ENCODE measurements around the gene MED12. TPM values are rescaled to one million over a fixed set of nuclear protein-coding genes. Genes with fewer than 3 reads are reported as not detected.

MED12 gene
- total RNA-seq, 1 experiment from 2014 or later, result 51.6 TPM

DNA sequence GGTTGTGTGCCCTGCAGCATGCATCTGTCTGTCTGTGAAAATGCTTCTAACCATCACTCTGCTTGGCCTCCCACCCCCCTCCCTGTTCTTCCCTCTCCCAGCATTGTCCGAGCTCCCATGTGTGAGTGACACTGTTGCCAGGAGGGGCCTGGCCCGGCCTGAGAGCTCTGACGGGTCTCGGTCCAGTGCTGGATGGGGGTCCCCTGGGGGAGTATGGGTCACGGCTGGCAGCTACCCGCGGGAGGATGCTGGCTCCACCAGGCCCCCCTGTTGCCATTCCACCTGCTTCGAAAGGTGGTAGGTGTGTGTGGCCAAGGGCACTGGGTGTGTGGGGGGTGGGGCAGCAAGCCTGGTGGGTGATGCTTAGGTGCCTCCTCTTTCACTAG lies 29.9 kb downstream of the MED12 start:
- BruUV-seq (replicated peaks), result no TSS peak
- DNase-seq (ENCODE audit: low spot score), result no peak
- Histone ChIP-seq H3K27me3 (replicated peaks; ENCODE audit: insufficient read depth, low read depth, low read length, poor library complexity) (no peaks in the 10 kb centered on the region), H3K36me3 (ENCODE audit: insufficient read depth, low read length, poor library complexity, severe bottlenecking) (no peaks in the 10 kb centered on the region), H3K4me3 (ENCODE audit: low read depth, low read length, poor library complexity, severe bottlenecking) (no peak overlapping the region), H3K9me3 (ENCODE audit: low read depth, low read length, poor library complexity, severe bottlenecking) (no peaks in the 10 kb centered on the region), H3K27ac (ENCODE audit: low read depth, low read length, poor library complexity, severe bottlenecking) (no peak overlapping the region), H3K4me1 (ENCODE audit: insufficient read depth, low read length, poor library complexity, severe bottlenecking) (peaks cover 4% of the 10 kb centered on the region)
- TF ChIP-seq EZH2 (IDR thresholded peaks at IDR 0.05; ENCODE audit: borderline replicate concordance, low read depth, low read length, poor library complexity, severe bottlenecking), result no peak
- TF ChIP-seq, protein P1, sequence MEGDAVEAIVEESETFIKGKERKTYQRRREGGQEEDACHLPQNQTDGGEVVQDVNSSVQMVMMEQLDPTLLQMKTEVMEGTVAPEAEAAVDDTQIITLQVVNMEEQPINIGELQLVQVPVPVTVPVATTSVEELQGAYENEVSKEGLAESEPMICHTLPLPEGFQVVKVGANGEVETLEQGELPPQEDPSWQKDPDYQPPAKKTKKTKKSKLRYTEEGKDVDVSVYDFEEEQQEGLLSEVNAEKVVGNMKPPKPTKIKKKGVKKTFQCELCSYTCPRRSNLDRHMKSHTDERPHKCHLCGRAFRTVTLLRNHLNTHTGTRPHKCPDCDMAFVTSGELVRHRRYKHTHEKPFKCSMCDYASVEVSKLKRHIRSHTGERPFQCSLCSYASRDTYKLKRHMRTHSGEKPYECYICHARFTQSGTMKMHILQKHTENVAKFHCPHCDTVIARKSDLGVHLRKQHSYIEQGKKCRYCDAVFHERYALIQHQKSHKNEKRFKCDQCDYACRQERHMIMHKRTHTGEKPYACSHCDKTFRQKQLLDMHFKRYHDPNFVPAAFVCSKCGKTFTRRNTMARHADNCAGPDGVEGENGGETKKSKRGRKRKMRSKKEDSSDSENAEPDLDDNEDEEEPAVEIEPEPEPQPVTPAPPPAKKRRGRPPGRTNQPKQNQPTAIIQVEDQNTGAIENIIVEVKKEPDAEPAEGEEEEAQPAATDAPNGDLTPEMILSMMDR (conservative IDR thresholded peaks at IDR 0.05; ENCODE audit: low read depth, low read length), result no peak
- ChIA-PET CTCF (no interaction called here), POLR2A (ENCODE audit: low non-redundant PET) (no interaction called here)
- intact Hi-C loops (cut with micrococcal nuclease; ENCODE audit: unreplicated experiment), result no loop called here

DNA sequence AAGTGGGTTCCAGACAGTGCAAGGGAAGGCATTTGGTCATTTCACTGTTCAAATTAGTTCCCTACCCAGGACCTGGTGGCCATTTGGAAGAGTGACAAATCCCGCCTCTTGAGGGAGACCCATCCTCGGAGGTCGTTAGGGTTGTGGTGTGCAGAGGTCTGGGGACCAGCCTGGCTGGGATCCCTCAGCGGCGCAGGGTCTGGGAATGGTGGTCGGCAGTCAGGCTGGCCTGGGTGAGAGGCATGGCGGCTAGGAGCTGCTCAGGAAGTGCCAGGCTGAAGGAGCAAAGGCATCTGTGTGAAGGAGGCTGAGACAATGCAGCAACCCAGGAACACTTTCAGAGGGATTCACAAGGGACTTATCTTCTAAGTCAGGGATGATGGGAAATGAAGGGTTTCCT lies 33.0 kb downstream of the MED12 start:
- TF ChIP-seq, protein P1 (conservative IDR thresholded peaks at IDR 0.05; ENCODE audit: low read depth, low read length), result no peak
- TF ChIP-seq EZH2 (IDR thresholded peaks at IDR 0.05; ENCODE audit: borderline replicate concordance, low read depth, low read length, poor library complexity, severe bottlenecking), result no peak
- intact Hi-C loops (cut with micrococcal nuclease; ENCODE audit: unreplicated experiment), result no loop called here
- Histone ChIP-seq H3K9me3 (ENCODE audit: low read depth, low read length, poor library complexity, severe bottlenecking) (no peaks in the 10 kb centered on the region), H3K27me3 (replicated peaks; ENCODE audit: insufficient read depth, low read depth, low read length, poor library complexity) (no peaks in the 10 kb centered on the region), H3K4me3 (ENCODE audit: low read depth, low read length, poor library complexity, severe bottlenecking) (no peak overlapping the region), H3K27ac (ENCODE audit: low read depth, low read length, poor library complexity, severe bottlenecking) (no peak overlapping the region), H3K4me1 (ENCODE audit: insufficient read depth, low read length, poor library complexity, severe bottlenecking) (peaks cover under 1% of the 10 kb centered on the region), H3K36me3 (ENCODE audit: insufficient read depth, low read length, poor library complexity, severe bottlenecking) (no peaks in the 10 kb centered on the region)
- POLR2A ChIA-PET (ENCODE audit: low non-redundant PET), result no interaction called here
- CTCF ChIA-PET, result no interaction called here
- no peak for DNase-seq (ENCODE audit: low spot score)
- BruUV-seq (replicated peaks), result no TSS peak

DNA sequence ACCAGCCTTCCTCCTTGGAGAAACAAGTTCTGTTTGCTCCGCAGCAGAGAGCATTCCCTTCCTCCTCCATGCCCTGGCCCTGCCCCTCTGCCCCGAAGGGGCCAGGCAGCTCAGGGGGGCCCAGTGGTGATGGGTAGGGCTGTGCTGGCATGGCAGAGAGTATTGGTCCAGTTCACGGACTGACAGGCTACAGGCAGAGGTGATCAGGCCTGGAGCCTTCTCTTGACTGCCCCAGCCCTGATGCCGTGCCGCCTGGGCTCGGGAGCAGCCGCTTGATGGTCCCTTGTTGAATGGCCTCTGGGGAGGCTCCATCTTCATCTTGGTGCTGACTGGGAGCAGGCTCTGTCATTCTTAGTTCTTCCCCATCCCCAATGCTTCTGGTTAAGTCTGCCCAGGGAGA lies 35.8 kb downstream of the MED12 start:
- no peaks in the 10 kb centered on the region for H3K9me3 ChIP-seq (ENCODE audit: low read depth, low read length, poor library complexity, severe bottlenecking)
- no peak overlapping the region for H3K27ac ChIP-seq (ENCODE audit: low read depth, low read length, poor library complexity, severe bottlenecking)
- DNase-seq (ENCODE audit: low spot score), result no peak
- POLR2A ChIA-PET (ENCODE audit: low non-redundant PET), result no interaction called here
- H3K36me3 ChIP-seq (ENCODE audit: insufficient read depth, low read length, poor library complexity, severe bottlenecking), result no peaks in the 10 kb centered on the region
- CTCF ChIA-PET, result no interaction called here
- no peaks in the 10 kb centered on the region for H3K4me1 ChIP-seq (ENCODE audit: insufficient read depth, low read length, poor library complexity, severe bottlenecking)
- no peaks in the 10 kb centered on the region for H3K27me3 ChIP-seq (replicated peaks; ENCODE audit: insufficient read depth, low read depth, low read length, poor library complexity)
- intact Hi-C loops (cut with micrococcal nuclease; ENCODE audit: unreplicated experiment), result no loop called here
- BruUV-seq (replicated peaks), result no TSS peak
- no peak for TF ChIP-seq EZH2 (IDR thresholded peaks at IDR 0.05; ENCODE audit: borderline replicate concordance, low read depth, low read length, poor library complexity, severe bottlenecking)
- no peak overlapping the region for H3K4me3 ChIP-seq (ENCODE audit: low read depth, low read length, poor library complexity, severe bottlenecking)

DNA sequence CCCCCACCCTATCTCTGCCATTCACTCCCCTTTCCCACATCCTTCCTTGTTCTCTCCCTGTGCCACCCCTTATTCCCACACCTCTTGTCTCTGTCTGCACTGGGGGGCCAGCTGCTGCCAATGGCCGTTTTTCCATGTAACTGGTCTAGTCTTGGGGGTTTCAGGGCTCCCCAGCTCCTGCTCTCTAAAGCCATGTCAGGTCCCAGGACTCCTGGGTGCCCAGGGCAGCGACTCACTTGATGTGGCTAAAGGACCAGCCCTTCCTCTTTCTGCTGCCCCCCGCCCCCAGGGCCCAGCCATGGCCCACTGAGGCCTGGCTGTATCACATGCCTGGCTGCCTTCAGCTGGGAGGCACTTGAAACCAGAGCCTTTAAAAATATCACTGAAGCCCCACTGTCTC lies 36.2 kb downstream of the MED12 start:
- ChIA-PET CTCF (no interaction called here), POLR2A (ENCODE audit: low non-redundant PET) (no interaction called here)
- Histone ChIP-seq H3K4me3 (ENCODE audit: low read depth, low read length, poor library complexity, severe bottlenecking) (no peak overlapping the region), H3K36me3 (ENCODE audit: insufficient read depth, low read length, poor library complexity, severe bottlenecking) (no peaks in the 10 kb centered on the region), H3K27ac (ENCODE audit: low read depth, low read length, poor library complexity, severe bottlenecking) (no peak overlapping the region), H3K27me3 (replicated peaks; ENCODE audit: insufficient read depth, low read depth, low read length, poor library complexity) (no peaks in the 10 kb centered on the region), H3K4me1 (ENCODE audit: insufficient read depth, low read length, poor library complexity, severe bottlenecking) (no peaks in the 10 kb centered on the region), H3K9me3 (ENCODE audit: low read depth, low read length, poor library complexity, severe bottlenecking) (no peaks in the 10 kb centered on the region)
- no TSS peak for BruUV-seq (replicated peaks)
- DNase-seq (ENCODE audit: low spot score), result no peak
- TF ChIP-seq, protein P1 (conservative IDR thresholded peaks at IDR 0.05; ENCODE audit: low read depth, low read length), result no peak
- TF ChIP-seq EZH2 (IDR thresholded peaks at IDR 0.05; ENCODE audit: borderline replicate concordance, low read depth, low read length, poor library complexity, severe bottlenecking), result no peak
- intact Hi-C loops (cut with micrococcal nuclease; ENCODE audit: unreplicated experiment), result no loop called here

Data from A673 (cell line).